K562 (cell line): ENCODE results near the gene CHCHD6. TPM values are rescaled to one million over a fixed set of nuclear protein-coding genes. Genes with fewer than 3 reads are reported as not detected.
A peak's percentile ranks its signal among the peaks of the same experiment; 100 is the strongest.

Experiments used
- ATAC-seq: fragments of 200-7000 bp; cut with Tn5 transposase; 3 replicates; pipeline ENCODE4 v1.9.1; 2020; ENCODE audit warnings: moderate library complexity
- BruUV-seq: library from RNA; stranded (reverse); fragments of 400-500 nt; replicated peaks from 2 replicates; lab custom pipeline; 2021; lab: Mats Ljungman, UMichigan
- CTCF ChIA-PET: fragments of 300-600 bp; formaldehyde crosslinking; extraction: SDS; loops from one replicate; lab custom pipeline; 2021; ENCODE audit warnings: low intra/inter-chr PET ratio; lab: Yijun Ruan, JAX
- POLR2A ChIA-PET: fragments of 300-600, 350-650 bp; sonication (Branson Sonifier 250); formaldehyde crosslinking; extraction: SDS; loops from one replicate; lab custom pipeline; 2021; ENCODE audit warnings: antibody characterized with exemption, inconsistent platforms; lab: Yijun Ruan, JAX
- DNase-seq, 4 experiments: peaks; one replicate each; pipeline versions ENCODE4 v3.0.0 to v3.0.0-alpha.2; 2011 to 2018; ENCODE audit warnings: low spot score in 3 of 4, mixed read lengths in 3 of 4; ENCODE audit errors: extremely low read depth in 1 of 4
- FAIRE-seq: peaks from 2 replicates; lab custom pipeline; 2011; peaks lifted over from hg19 to GRCh38; lab: Jason Lieb, UNC
- H2AFZ ChIP-seq: 2 replicates; pipeline ENCODE4 v1.6.0; 2011; ENCODE audit warnings: low read depth, low read length, control low read depth, inconsistent platforms
- H3K27ac ChIP-seq: fragments of 200-600 bp; 3 replicates; pipeline ENCODE4 v1.8.0; 2011; ENCODE audit warnings: low read depth, mild to moderate bottlenecking, control low read depth, inconsistent platforms, low read length, moderate library complexity, mixed read lengths; ENCODE audit errors: extremely low read depth
- H3K27me3 ChIP-seq, 2 experiments: fragments of 300-600 bp in 1 of 2; 2 replicates in 1 of 2; 3 replicates in 1 of 2; pipeline versions ENCODE4 v1.6.0 to v1.8.0; 2011; ENCODE audit warnings: inconsistent platforms in 2 of 2, low read length in 2 of 2, mild to moderate bottlenecking in 1 of 2, mixed read lengths in 1 of 2, moderate library complexity in 1 of 2; ENCODE audit not compliant: control insufficient read depth in 2 of 2, insufficient read depth in 2 of 2
- H3K36me3 ChIP-seq: fragments of 300-600 bp; 3 replicates; pipeline ENCODE4 v1.8.0; 2011; ENCODE audit warnings: mild to moderate bottlenecking, low read length, inconsistent platforms; ENCODE audit not compliant: control insufficient read depth, insufficient read depth
- H3K4me1 ChIP-seq, 2 experiments: fragments of 200-600 bp in 1 of 2; replicated peaks in 1 of 2; 2 replicates in 1 of 2; 3 replicates in 1 of 2; pipeline versions ENCODE4 v1.5.1 to v1.8.0; 2011; ENCODE audit warnings: inconsistent platforms in 2 of 2, low read length in 2 of 2, mild to moderate bottlenecking in 1 of 2, mixed read lengths in 1 of 2, moderate library complexity in 1 of 2; ENCODE audit not compliant: control insufficient read depth in 2 of 2, insufficient read depth in 2 of 2
- H3K4me2 ChIP-seq: 2 replicates; pipeline ENCODE4 v1.6.1; 2011; ENCODE audit warnings: low read length, control low read depth, inconsistent platforms, mixed read lengths; ENCODE audit not compliant: insufficient read depth
- H3K4me3 ChIP-seq: fragments of 200-600 bp; sonication (generic), shearing (Covaris generic); 2 replicates; pipeline ENCODE4 v1.5.1; 2016; ENCODE audit warnings: control low read depth, inconsistent platforms
- H3K79me2 ChIP-seq: fragments of 200-600 bp; 3 replicates; pipeline ENCODE4 v1.8.0; 2011; ENCODE audit warnings: low read length, inconsistent platforms; ENCODE audit not compliant: control insufficient read depth, insufficient read depth
- H3K9ac ChIP-seq, 2 experiments: 2 replicates each; pipeline versions ENCODE4 v1.6.0 to v1.6.1; 2011; ENCODE audit warnings: low read depth in 2 of 2, low read length in 2 of 2, control low read depth in 1 of 2, inconsistent platforms in 1 of 2, mild to moderate bottlenecking in 1 of 2, mixed read lengths in 1 of 2; ENCODE audit not compliant: insufficient read depth in 1 of 2
- H3K9me1 ChIP-seq: one replicate; pipeline ENCODE4 v1.6.0; 2011; ENCODE audit warnings: inconsistent platforms, mild to moderate bottlenecking, low read length, moderate library complexity; ENCODE audit not compliant: control insufficient read depth, insufficient read depth
- H3K9me3 ChIP-seq: replicated peaks from 2 replicates; pipeline ENCODE4 v1.5.1; 2011; ENCODE audit warnings: low read depth, low read length, inconsistent platforms; ENCODE audit not compliant: control insufficient read depth, insufficient read depth
- H4K20me1 ChIP-seq: replicated peaks from 2 replicates; pipeline ENCODE4 v1.6.1; 2011; ENCODE audit warnings: low read length, inconsistent platforms, mixed read lengths; ENCODE audit not compliant: control insufficient read depth, insufficient read depth
- BMI1 ChIP-seq: fragments of 150-350 bp; IDR thresholded peaks from 2 replicates; pipeline ENCODE4 v1.6.1; 2014; ENCODE audit warnings: low read length
- CBX2 ChIP-seq: fragments of 200-600 bp; sonication (generic); IDR thresholded peaks from one replicate; pipeline ENCODE4 v1.6.1; 2012; ENCODE audit warnings: mild to moderate bottlenecking, low read length, inconsistent platforms; ENCODE audit not compliant: insufficient read depth, poor library complexity, severe bottlenecking
- CBX3 ChIP-seq, 2 experiments: IDR thresholded peaks; 1 replicate in 1 of 2; 2 replicates in 1 of 2; pipeline ENCODE4 v1.6.1; 2012; ENCODE audit warnings: inconsistent platforms in 2 of 2, low read length in 2 of 2, borderline replicate concordance in 1 of 2, control low read depth in 1 of 2
- RFX5 ChIP-seq: IDR thresholded peaks from 2 replicates; pipeline ENCODE4 v1.6.1; 2011; ENCODE audit warnings: low read depth, mild to moderate bottlenecking, improper control_type of control experiment, low read length
- TCFL5 ChIP-seq: fragments of 250-450 bp; sonication (Bioruptor Pico); conservative IDR thresholded peaks from 2 replicates; pipeline ENCODE4 v1.6.1; 2021; ENCODE audit warnings: mild to moderate bottlenecking, moderate library complexity, matching md5 sums
- TRIM24 ChIP-seq, 2 experiments: fragments of 450-650 bp; IDR thresholded peaks; 2 replicates each; pipeline ENCODE4 v1.6.1; 2016
- TSHZ1 ChIP-seq: fragments of 250-450 bp; sonication (Bioruptor Pico); IDR thresholded peaks from 2 replicates; pipeline ENCODE4 v1.4.0; 2020; ENCODE audit warnings: mild to moderate bottlenecking, moderate library complexity
- USF2 ChIP-seq: sonication (generic); formaldehyde crosslinking; IDR thresholded peaks from 2 replicates; pipeline ENCODE4 v1.5.0; 2020; ENCODE audit warnings: missing genetic modification reagents
- ZNF408 ChIP-seq: fragments of 250-450 bp; sonication (Bioruptor Pico); IDR thresholded peaks from 2 replicates; pipeline ENCODE4 v1.4.0; 2020; ENCODE audit warnings: low read depth, mild to moderate bottlenecking, moderate library complexity
- ZNF696 ChIP-seq: fragments of 250-450 bp; sonication (Bioruptor Pico); conservative IDR thresholded peaks from 2 replicates; pipeline ENCODE4 v1.4.0; 2020; ENCODE audit warnings: mild to moderate bottlenecking, moderate library complexity
- WGBS: fragments of 100-300 bp; shearing (Covaris generic); methylation state at CpG from one replicate; pipeline ENCODE4 v1.1.6; 2016; ENCODE audit warnings: low coverage, mixed read lengths; ENCODE audit not compliant: insufficient coverage; ENCODE audit errors: missing lambda C conversion rate; 5-methylcytosine and 5-hydroxymethylcytosine counted together
- in situ Hi-C: fragments of 300-500 bp; cut with MboI; formaldehyde crosslinking; loops from 4 replicates; pipeline ENCODE4 v1.15.0; 2018; ENCODE audit warnings: inconsistent platforms, mixed read lengths
- intact Hi-C: fragments of 100-400 bp; cut with micrococcal nuclease; formaldehyde crosslinking; loops from 2 replicates; pipeline ENCODE4 v1.14.2; 2022
- polyA plus RNA-seq, 8 experiments: library from polyadenylated mRNA; depleted of rRNA in 4 of 8; stranded (reverse) in 5 of 8; unstranded in 3 of 8; fragments of >200 nt; fragmentation: Nextera tagmentation in 2 of 8; fragmentation: Illumina TruSeq in 1 of 8; extraction: Ambion mirVana in 2 of 8; extraction: Trizol in 1 of 8; gene quantifications; 2 replicates each; pipeline versions ENCODE4 v1.2.1 to v1.2.3, GENCODE V29; 2011 to 2014; ENCODE audit warnings: inconsistent platforms in 1 of 8, missing spikeins in 1 of 8
- total RNA-seq, 7 experiments: library from RNA; depleted of rRNA in 6 of 7; stranded (reverse); fragments of >200 nt in 6 of 7; fragmentation: Illumina TruSeq in 2 of 7; extraction: Trizol in 2 of 7; gene quantifications; 2 replicates each; pipeline versions ENCODE4 v1.2.1 to v1.2.3, GENCODE V29; 2011 to 2021; ENCODE audit warnings: low replicate concordance in 1 of 7

The CHCHD6 gene
- total and polyA plus RNA-seq, 9 of the 15 experiments (the other 6 are each of a cell fraction or from before 2014, with no cell fraction given): 4.6 to 18.6 (median 10.9) TPM

- H3K4me1 ChIP-seq: peaks cover 0 to 4% of the 10 kb centered on the region in 2 experiments; a peak in 3 of 5 replicates
- no peak for FAIRE-seq
- no peak overlapping the region for H3K9ac ChIP-seq
- intact Hi-C loops (no loop called here), in situ Hi-C loops (no loop called here)
- H2AFZ ChIP-seq: no peak overlapping the region
- no TSS peak for BruUV-seq
- no peaks in the 10 kb centered on the region for H3K36me3 ChIP-seq
- no peak overlapping the region for H3K4me3 ChIP-seq
- H3K4me2 ChIP-seq: no peak overlapping the region
- no peaks in the 10 kb centered on the region for H3K79me2 ChIP-seq
- DNase-seq: no peak
- TF ChIP-seq BMI1 (no peak), ZNF408 (CRISPR knock-in tag) (no peak)
- POLR2A ChIA-PET: no interaction called here
- CTCF ChIA-PET: no interaction called here
- H3K9me3 ChIP-seq: peaks cover 5% of the 10 kb centered on the region; the same call in 1 of the 2 replicates
- H4K20me1 ChIP-seq: no peaks in the 10 kb centered on the region
- ATAC-seq: no peak
- no peak overlapping the region for H3K27ac ChIP-seq
- no peaks in the 10 kb centered on the region for H3K27me3 ChIP-seq
- H3K9me1 ChIP-seq: no peaks in the 10 kb centered on the region
- 47% methylated on average over 1 of the region's 1 CpG for WGBS
Observed at GRCh38 chr3:126973814-126974213, 269.8 kb downstream of the CHCHD6 start.

GRCh38 chr3:126974756-126975155 lies 270.7 kb downstream of the CHCHD6 start:
- DNase-seq: no peak
- TF ChIP-seq TSHZ1 (no peak), TRIM24 (IDR thresholded peaks at IDR 0.05) (peak in 1 of 2 experiments; percentile 61; a peak in 1 of 4 replicates), TCFL5 (CRISPR knock-in tag) (no peak), CBX3 (IDR thresholded peaks at IDR 0.05; ENCODE audit: borderline replicate concordance in 1 of 2, low read length in 2 of 2) (peak in 1 of 2 experiments; percentile 83; a peak in 1 of 3 replicates), ZNF696 (CRISPR knock-in tag) (no peak), CBX2 (no peak), RFX5 (no peak), USF2 (CRISPR knock-in tag) (no peak)

More at GRCh38 chr3:126974756-126975155, 270.7 kb downstream of the CHCHD6 start:
- FAIRE-seq (no peak), ATAC-seq (no peak)
- H3K4me2 ChIP-seq: no peak overlapping the region
- H3K9me1 ChIP-seq: no peaks in the 10 kb centered on the region
- H3K27ac ChIP-seq: no peak overlapping the region
- 10% methylated on average over 3 of the region's 3 CpGs for WGBS
- no peaks in the 10 kb centered on the region for H4K20me1 ChIP-seq
- peaks cover 5% of the 10 kb centered on the region; the same call in 1 of the 2 replicates for H3K9me3 ChIP-seq
- POLR2A ChIA-PET: no interaction called here
- no peaks in the 10 kb centered on the region for H3K79me2 ChIP-seq
- H3K36me3 ChIP-seq: no peaks in the 10 kb centered on the region
- no peak overlapping the region for H3K4me3 ChIP-seq
- no TSS peak for BruUV-seq
- intact Hi-C loops: no loop called here
- H3K27me3 ChIP-seq: no peaks in the 10 kb centered on the region
- in situ Hi-C loops: loop anchor here (5.0 kb wide), 1 partner anchor 222 kb away; no protein-coding TSS in a partner anchor
- H2AFZ ChIP-seq: no peak overlapping the region
- CTCF ChIA-PET: no interaction called here
- peaks cover 0 to 9% of the 10 kb centered on the region in 2 experiments; a peak in 4 of 5 replicates for H3K4me1 ChIP-seq
- H3K9ac ChIP-seq: no peak overlapping the region
